GM20000 (cell line): ENCODE data around the gene PRRT1B.

Source experiments
- DNase-seq: peaks from one replicate; pipeline ENCODE4 v3.0.0; 2012; ENCODE audit warnings: low spot score
- CTCF ChIP-seq: IDR thresholded peaks from 2 replicates; pipeline ENCODE4 v1.5.1; 2012; ENCODE audit warnings: mild to moderate bottlenecking, control low read depth; ENCODE audit errors: extremely low read depth, missing control alignments

Gene PRRT1B

GRCh38 chr9:131516100-131516499 is 29.2 kb upstream of the PRRT1B start:
- TF ChIP-seq CTCF: no peak

GRCh38 chr9:131516930-131517329 is 28.4 kb upstream of the PRRT1B start:
- TF ChIP-seq CTCF: no peak
- no peak for DNase-seq

More at GRCh38 chr9:131516100-131516499, 29.2 kb upstream of the PRRT1B start:
- no peak for DNase-seq

GRCh38 chr9:131517761-131518190 is 27.5 kb upstream of the PRRT1B start:
- TF ChIP-seq CTCF: no peak
- DNase-seq: no peak

GRCh38 chr9:131518553-131518952 is 26.8 kb upstream of the PRRT1B start:
- DNase-seq: no peak
- TF ChIP-seq CTCF: no peak

- no peak for DNase-seq
- TF ChIP-seq CTCF: no peak
Observed at GRCh38 chr9:131520503-131520902, 24.8 kb upstream of the PRRT1B start.

- TF ChIP-seq CTCF: no peak
- DNase-seq: no peak
Observed at GRCh38 chr9:131521203-131521602, 24.1 kb upstream of the PRRT1B start.

GRCh38 chr9:131521822-131522221 is 23.5 kb upstream of the PRRT1B start:
- peak; percentile 8 for DNase-seq
- TF ChIP-seq CTCF: no peak
